Natural killer cell (primary cell): ENCODE data around the gene SLC1A2. TPM values are rescaled to one million over a fixed set of nuclear protein-coding genes. Genes with fewer than 3 reads are reported as not detected.

Source experiments
- ATAC-seq, 3 donors: fragments of 150-1000 bp in 2 of 3; fragments of 200-7000 bp in 1 of 3; cut with Tn5 transposase; 1 replicate in 1 of 3; 2 replicates in 2 of 3; pipeline ENCODE4 v1.10.0; 2021; ENCODE audit warnings: mild to moderate bottlenecking in 2 of 3, moderate library complexity in 2 of 3
- DNase-seq, 2 donors: peaks; one replicate each; pipeline versions ENCODE4 v3.0.0 to v3.0.0-alpha.2; 2013 to 2021; ENCODE audit warnings: mixed read lengths in 1 of 2
- H3K27ac ChIP-seq: one replicate; pipeline ENCODE4 v1.5.1; 2013; ENCODE audit warnings: mild to moderate bottlenecking, low read length
- H3K27me3 ChIP-seq: one replicate; pipeline ENCODE4 v1.6.1; 2013; ENCODE audit warnings: low read length; ENCODE audit not compliant: control insufficient read depth, insufficient read depth
- H3K36me3 ChIP-seq: one replicate; pipeline ENCODE4 v1.6.1; 2013; ENCODE audit warnings: low read length; ENCODE audit not compliant: control insufficient read depth, insufficient read depth
- H3K4me1 ChIP-seq: one replicate; pipeline ENCODE4 v1.6.1; 2013; ENCODE audit warnings: low read length; ENCODE audit not compliant: control insufficient read depth, insufficient read depth
- H3K4me3 ChIP-seq: one replicate; pipeline ENCODE4 v1.5.1; 2013; ENCODE audit warnings: low read length
- H3K9me3 ChIP-seq: one replicate; pipeline ENCODE4 v1.6.1; 2013; ENCODE audit warnings: low read length; ENCODE audit not compliant: control insufficient read depth, insufficient read depth
- H3K27ac Mint-ChIP-seq, 2 donors: one replicate each; pipeline ENCODE4 v1.8.0; 2022; ENCODE audit warnings: mild to moderate bottlenecking in 2 of 2, mixed read lengths in 2 of 2, moderate library complexity in 1 of 2
- H3K27me3 Mint-ChIP-seq, 2 donors: one replicate each; pipeline ENCODE4 v1.8.0; 2022; ENCODE audit warnings: low read depth in 2 of 2, mixed read lengths in 2 of 2
- H3K36me3 Mint-ChIP-seq: one replicate; pipeline ENCODE4 v1.8.0; 2022; ENCODE audit warnings: mixed read lengths
- H3K4me1 Mint-ChIP-seq, 2 donors: one replicate each; pipeline ENCODE4 v1.8.0; 2022; ENCODE audit warnings: mixed read lengths in 2 of 2
- H3K4me3 Mint-ChIP-seq: one replicate; pipeline ENCODE4 v1.8.0; 2022; ENCODE audit warnings: mild to moderate bottlenecking, moderate library complexity, mixed read lengths
- H3K9me3 Mint-ChIP-seq, 2 donors: one replicate each; pipeline ENCODE4 v1.8.0; 2022; ENCODE audit warnings: mixed read lengths in 2 of 2
- CTCF ChIP-seq: fragments of 200-600 bp; IDR thresholded peaks from one replicate; pipeline ENCODE4 v1.8.0; 2022; ENCODE audit warnings: antibody characterized with exemption
- WGBS: methylation state at CpG from one replicate; pipeline ENCODE4 v1.1.7; 2013; ENCODE audit warnings: missing lambda C conversion rate; ENCODE audit not compliant: insufficient coverage; 5-methylcytosine and 5-hydroxymethylcytosine counted together
- intact Hi-C: fragments of 100-400 bp; cut with micrococcal nuclease; formaldehyde crosslinking; loops from one replicate; pipeline ENCODE4 v1.14.2; 2022
- total RNA-seq, 4 donors: library from RNA; stranded (reverse); fragments of 120-200 nt in 1 of 4; gene quantifications; one replicate each; pipeline versions ENCODE4 v1.2.3 to v1.2.4, GENCODE V29; 2013 to 2022

The SLC1A2 gene
- total RNA-seq, 3 donors from 2014 or later (not counting 1 experiment from before 2014, with no cell fraction given), result 0.02 TPM; not detected in 2

DNA sequence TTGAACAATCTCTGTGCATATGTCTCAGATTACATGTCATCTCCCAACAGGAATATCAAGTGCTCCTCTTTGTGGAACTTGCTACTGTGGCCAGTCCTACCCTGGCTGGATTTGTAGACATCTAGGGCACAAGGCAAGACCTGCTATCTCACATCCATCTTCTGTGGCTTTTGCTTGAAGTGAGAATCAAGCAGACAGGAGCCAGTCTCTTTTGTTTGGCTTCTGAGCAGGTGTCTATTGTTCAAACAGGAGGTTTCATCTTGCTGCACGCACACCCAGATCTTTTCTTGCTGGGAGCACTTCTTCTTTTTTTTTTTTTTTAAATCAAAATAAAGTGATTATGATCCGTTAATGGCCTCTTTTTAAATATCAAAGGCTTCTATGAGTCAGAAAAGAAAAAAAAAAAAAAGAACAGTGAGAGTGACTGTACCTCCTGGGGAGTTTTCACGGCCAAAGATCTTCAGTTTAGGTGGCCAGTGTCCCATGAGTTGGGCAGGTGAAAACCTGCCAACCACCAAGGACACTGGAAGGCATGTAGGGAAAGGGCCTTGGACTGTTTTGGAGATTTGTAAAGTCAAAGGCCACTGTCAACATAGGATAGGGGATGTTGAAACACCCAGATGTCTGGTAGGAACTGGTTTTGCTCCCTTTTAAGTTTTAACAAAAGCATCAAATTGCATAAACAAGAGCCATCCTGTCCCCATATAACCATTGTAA lies 202.2 kb downstream of the SLC1A2 start:
- Mint-ChIP-seq H3K27ac (peak overlapping the region; percentile 27 to 86), H3K4me3 (no peak overlapping the region), H3K36me3 (peaks cover 11% of the 10 kb centered on the region), H3K27me3 (no peaks in the 10 kb centered on the region), H3K9me3 (no peaks in the 10 kb centered on the region), H3K4me1 (peaks cover 29 to 40% of the 10 kb centered on the region in 2 donors)
- 56% methylated on average over 2 of the region's 3 CpGs for WGBS
- peak in 2 of 3 donors; percentile 37 to 41 for ATAC-seq
- TF ChIP-seq CTCF, result no peak
- H3K27ac ChIP-seq, result peak overlapping the region; percentile 63
- intact Hi-C loops, result no loop called here
- DNase-seq, result peak in 1 of 2 donors; percentile 80
- no peaks in the 10 kb centered on the region for H3K27me3 ChIP-seq
- peaks cover 74% of the 10 kb centered on the region for H3K36me3 ChIP-seq
- peaks cover 27% of the 10 kb centered on the region for H3K4me1 ChIP-seq
- no peak overlapping the region for H3K4me3 ChIP-seq
- H3K9me3 ChIP-seq, result no peaks in the 10 kb centered on the region

GRCh38 chr11:35215945-35216344 lies 203.4 kb downstream of the SLC1A2 start:
- peaks cover 69% of the 10 kb centered on the region for H3K36me3 ChIP-seq
- H3K27ac ChIP-seq, result no peak overlapping the region
- Mint-ChIP-seq H3K4me1 (peaks cover 29 to 40% of the 10 kb centered on the region in 2 donors), H3K9me3 (no peaks in the 10 kb centered on the region), H3K27ac (peak overlapping the region; percentile 27 to 86), H3K27me3 (no peaks in the 10 kb centered on the region), H3K36me3 (peaks cover 8% of the 10 kb centered on the region), H3K4me3 (no peak overlapping the region)
- peaks cover 27% of the 10 kb centered on the region for H3K4me1 ChIP-seq
- H3K4me3 ChIP-seq, result no peak overlapping the region
- no peak for ATAC-seq
- H3K9me3 ChIP-seq, result no peaks in the 10 kb centered on the region
- TF ChIP-seq CTCF, result no peak
- intact Hi-C loops, result no loop called here
- no peak for DNase-seq
- H3K27me3 ChIP-seq, result no peaks in the 10 kb centered on the region

GRCh38 chr11:35214792-35215193 lies 204.6 kb downstream of the SLC1A2 start:
- no peak overlapping the region for H3K4me3 Mint-ChIP-seq
- DNase-seq, result peak in 1 of 2 donors; percentile 38
- intact Hi-C loops, result no loop called here
- Histone ChIP-seq H3K36me3 (peaks cover 69% of the 10 kb centered on the region), H3K27ac (peak overlapping the region; percentile 14), H3K9me3 (no peaks in the 10 kb centered on the region), H3K4me1 (peaks cover 27% of the 10 kb centered on the region), H3K27me3 (no peaks in the 10 kb centered on the region), H3K4me3 (no peak overlapping the region)
- peaks cover 20% of the 10 kb centered on the region for H3K36me3 Mint-ChIP-seq
- peaks cover 0 to 3% of the 10 kb centered on the region in 2 donors for H3K9me3 Mint-ChIP-seq
- no peaks in the 10 kb centered on the region for H3K27me3 Mint-ChIP-seq
- no peak for TF ChIP-seq CTCF
- ATAC-seq, result peak; percentile 26 to 60 (median 54)
- WGBS, result 56% methylated on average over 1 of the region's 1 CpG
- peaks cover 29 to 36% of the 10 kb centered on the region in 2 donors for H3K4me1 Mint-ChIP-seq
- peak overlapping the region; percentile 5 to 80 for H3K27ac Mint-ChIP-seq
